A673 (cell line): ENCODE measurements around the gene FBLN1. TPM values are rescaled to one million over a fixed set of nuclear protein-coding genes. Genes with fewer than 3 reads are reported as not detected.
"Not testable (repeated sequence)": the region's sequence is repeated elsewhere in the genome, so short reads cannot be mapped to it uniquely, and the experiment has no call there.

Experiments used
- BruUV-seq: library from RNA; stranded (reverse); fragments of 400-500 nt; replicated peaks from 2 replicates; lab custom pipeline; 2021; lab: Mats Ljungman, UMichigan
- CTCF ChIA-PET: fragments of 300-600 bp; sonication (Branson Sonifier 250); formaldehyde crosslinking; loops from one replicate; lab custom pipeline; 2022; ENCODE audit warnings: antibody characterized with exemption; lab: Charles Lee
- POLR2A ChIA-PET: fragments of 300-600 bp; sonication (Branson Sonifier 250); formaldehyde crosslinking; loops from one replicate; lab custom pipeline; 2022; ENCODE audit warnings: antibody characterized with exemption; ENCODE audit not compliant: low non-redundant PET; lab: Charles Lee
- DNase-seq: peaks from one replicate; pipeline ENCODE4 v3.0.0-alpha.2; 2015; ENCODE audit warnings: low spot score
- H3K27ac ChIP-seq: fragments of 200-600 bp; sonication (generic); 2 replicates; pipeline ENCODE4 v1.5.1; 2016; ENCODE audit warnings: mixed run types, low read depth, mild to moderate bottlenecking, mixed read lengths, antibody characterized with exemption, low read length; ENCODE audit not compliant: poor library complexity, severe bottlenecking
- H3K27me3 ChIP-seq: fragments of 200-600 bp; sonication (generic); replicated peaks from 2 replicates; pipeline ENCODE4 v1.6.1; 2017; ENCODE audit warnings: mixed run types, low read depth, mild to moderate bottlenecking, mixed read lengths, antibody characterized with exemption, low read length; ENCODE audit not compliant: insufficient read depth, poor library complexity
- H3K36me3 ChIP-seq: fragments of 200-600 bp; sonication (generic); 2 replicates; pipeline ENCODE4 v1.6.1; 2016; ENCODE audit warnings: mixed run types, mild to moderate bottlenecking, mixed read lengths, antibody characterized with exemption, low read length; ENCODE audit not compliant: insufficient read depth, poor library complexity, severe bottlenecking
- H3K4me1 ChIP-seq: fragments of 200-600 bp; sonication (generic); 2 replicates; pipeline ENCODE4 v1.6.1; 2017; ENCODE audit warnings: mixed run types, mild to moderate bottlenecking, mixed read lengths, antibody characterized with exemption, low read length; ENCODE audit not compliant: insufficient read depth, poor library complexity, severe bottlenecking
- H3K4me3 ChIP-seq: fragments of 200-600 bp; sonication (generic); 2 replicates; pipeline ENCODE4 v1.5.1; 2016; ENCODE audit warnings: low read depth, mixed run types, mild to moderate bottlenecking, mixed read lengths, low read length; ENCODE audit not compliant: poor library complexity, severe bottlenecking
- H3K9me3 ChIP-seq: fragments of 200-600 bp; sonication (generic); 2 replicates; pipeline ENCODE4 v1.6.1; 2016; ENCODE audit warnings: mixed run types, low read depth, mild to moderate bottlenecking, mixed read lengths, antibody characterized with exemption, low read length; ENCODE audit not compliant: poor library complexity, severe bottlenecking
- CTCF ChIP-seq: fragments of 300-800, 200-600 bp; sonication (generic); conservative IDR thresholded peaks from 2 replicates; pipeline ENCODE4 v1.5.1; 2017; ENCODE audit warnings: low read depth, mild to moderate bottlenecking, antibody characterized with exemption, low read length, moderate library complexity, mixed read lengths
- EZH2 ChIP-seq: fragments of 200-600 bp; sonication (generic); IDR thresholded peaks from 2 replicates; pipeline ENCODE4 v1.6.1; 2017; ENCODE audit warnings: borderline replicate concordance, low read depth, mild to moderate bottlenecking, mixed read lengths, antibody characterized with exemption, low read length; ENCODE audit not compliant: poor library complexity, severe bottlenecking
- intact Hi-C: fragments of 100-400 bp; cut with micrococcal nuclease; formaldehyde crosslinking; loops from one replicate; pipeline ENCODE4 v1.10.0; 2022; ENCODE audit not compliant: unreplicated experiment
- total RNA-seq: library from RNA; stranded (reverse); gene quantifications from 2 replicates; pipeline ENCODE4 v1.2.3, GENCODE V29; 2021

Gene FBLN1
- total RNA-seq, 1 experiment from 2014 or later = 96.4 TPM

DNA sequence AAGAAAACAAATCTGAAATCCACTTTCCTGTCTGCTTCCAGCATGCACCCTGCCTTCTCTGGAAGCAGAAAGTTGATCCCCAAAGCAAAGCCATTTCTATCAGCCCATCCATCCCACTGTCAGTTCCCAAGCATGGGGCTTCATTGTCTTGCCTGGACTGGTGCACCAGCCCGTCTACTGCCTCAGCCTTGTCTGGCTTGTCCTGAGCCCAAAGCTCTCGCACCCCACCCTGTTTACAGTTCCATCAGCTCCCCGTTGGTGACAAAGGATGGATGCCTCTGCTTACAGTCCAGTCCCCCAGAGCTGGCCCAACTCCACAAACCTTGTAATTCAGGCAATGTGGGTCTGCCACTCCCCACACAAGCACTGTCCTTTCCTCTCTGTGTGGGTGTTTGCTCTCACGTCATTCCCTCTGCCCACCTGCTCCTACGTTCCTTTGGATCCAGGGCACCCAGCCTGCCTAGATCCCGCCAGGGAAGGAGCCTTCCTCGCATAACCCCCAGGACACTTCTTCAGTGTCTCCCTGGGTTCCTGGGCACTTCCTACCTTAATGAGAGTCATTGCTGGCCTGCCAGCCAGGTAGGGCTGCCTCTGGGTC, 38.8 kb downstream of the FBLN1 start:
- intact Hi-C loops = no loop called here
- CTCF ChIA-PET = no interaction called here
- peaks cover 13% of the 10 kb centered on the region for H3K36me3 ChIP-seq

DNA sequence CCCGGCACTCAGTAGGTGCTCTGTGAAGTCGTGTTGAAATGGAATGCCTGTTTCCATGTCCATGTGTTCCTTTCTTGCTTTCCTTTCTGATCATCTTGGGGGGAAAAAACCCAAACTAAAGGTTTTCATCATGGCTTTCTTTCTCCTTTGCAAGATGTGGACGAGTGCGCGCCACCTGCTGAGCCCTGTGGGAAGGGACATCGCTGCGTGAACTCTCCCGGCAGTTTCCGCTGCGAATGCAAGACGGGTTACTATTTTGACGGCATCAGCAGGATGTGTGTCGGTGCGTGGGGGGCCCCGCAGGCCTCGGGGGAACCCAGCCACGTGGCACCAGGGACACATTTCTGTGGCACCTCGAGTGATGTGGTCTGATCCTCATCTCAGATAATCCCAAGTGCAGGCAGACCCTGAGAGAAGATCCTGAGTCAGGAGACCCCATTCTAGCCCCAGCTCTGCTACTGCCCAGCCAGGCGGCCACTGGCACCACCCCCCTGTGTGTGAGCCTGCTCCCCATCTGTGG, 39.4 kb downstream of the FBLN1 start:
- H3K4me3 ChIP-seq = no peak overlapping the region
- H3K27ac ChIP-seq = no peak overlapping the region
- ChIA-PET CTCF (no interaction called here), POLR2A (no interaction called here)
- intact Hi-C loops = no loop called here
- H3K9me3 ChIP-seq = no peaks in the 10 kb centered on the region
- no peaks in the 10 kb centered on the region for H3K27me3 ChIP-seq
- no TSS peak for BruUV-seq
- no peak for DNase-seq
- H3K36me3 ChIP-seq = peaks cover 13% of the 10 kb centered on the region
- peaks cover 23% of the 10 kb centered on the region for H3K4me1 ChIP-seq
- TF ChIP-seq CTCF = no peak
- no peak for TF ChIP-seq EZH2

More for the DNA sequence above, 38.8 kb downstream of the FBLN1 start:
- POLR2A ChIA-PET = no interaction called here
- Histone ChIP-seq H3K4me1 (peaks cover 29% of the 10 kb centered on the region), H3K4me3 (no peak overlapping the region), H3K9me3 (no peaks in the 10 kb centered on the region), H3K27ac (no peak overlapping the region), H3K27me3 (no peaks in the 10 kb centered on the region)
- no peak for DNase-seq
- BruUV-seq = no TSS peak
- TF ChIP-seq EZH2 = no peak
- TF ChIP-seq CTCF = no peak

- H3K9me3 ChIP-seq, POLR2A ChIA-PET, H3K27ac ChIP-seq, intact Hi-C loops, CTCF ChIA-PET, DNase-seq, BruUV-seq, H3K4me3 ChIP-seq, H3K27me3 ChIP-seq: not testable (repeated sequence)
- peaks cover 19% of the 10 kb centered on the region for H3K36me3 ChIP-seq
- peaks cover 17% of the 10 kb centered on the region for H3K4me1 ChIP-seq
These were observed 40.1 kb downstream of the FBLN1 start for GRCh38 chr22:45542736-45543135.

- no peak overlapping the region for H3K4me3 ChIP-seq
- intact Hi-C loops = no loop called here
- H3K36me3 ChIP-seq = peaks cover 22% of the 10 kb centered on the region
- no TSS peak for BruUV-seq
- H3K9me3 ChIP-seq = no peaks in the 10 kb centered on the region
- no peak for TF ChIP-seq EZH2
- TF ChIP-seq CTCF = no peak
- no peaks in the 10 kb centered on the region for H3K27me3 ChIP-seq
- H3K4me1 ChIP-seq = peaks cover 12% of the 10 kb centered on the region
- ChIA-PET CTCF (no interaction called here), POLR2A (no interaction called here)
- no peak for DNase-seq
- no peak overlapping the region for H3K27ac ChIP-seq
These were observed 40.6 kb downstream of the FBLN1 start for GRCh38 chr22:45543243-45543642.
